ENCODE measurements around the gene POLR2B. TPM values are rescaled to one million over a fixed set of nuclear protein-coding genes. Genes with fewer than 3 reads are reported as not detected.

POLR2B gene
- total RNA-seq, 1 experiment from 2014 or later = 115 TPM

DNA sequence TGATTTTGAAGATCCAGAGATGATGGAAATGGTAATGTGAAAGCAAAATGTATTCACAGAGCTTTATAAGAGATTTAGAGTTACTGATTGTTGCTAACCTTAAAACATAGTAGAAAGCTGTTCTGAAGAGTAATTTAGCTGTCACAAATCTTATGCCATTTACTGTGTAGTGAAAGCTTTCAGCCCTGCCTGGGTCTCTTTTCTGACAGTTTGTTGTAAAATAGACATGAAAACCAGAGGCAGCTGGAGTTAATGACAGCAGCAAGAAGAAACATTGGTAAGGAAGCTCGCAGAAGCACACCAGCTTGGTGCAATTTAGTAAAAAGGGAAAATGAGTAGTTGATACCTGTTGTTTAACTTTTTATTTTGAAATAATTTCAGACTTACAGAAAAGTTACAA lies 21.1 kb downstream of the POLR2B start:
- Mint-ChIP-seq H3K36me3 (ENCODE audit: insufficient read depth, unreplicated experiment) (peaks cover 89% of the 10 kb centered on the region), H3K27me3 (ENCODE audit: insufficient read depth, unreplicated experiment) (no peaks in the 10 kb centered on the region), H3K4me1 (ENCODE audit: low read depth, unreplicated experiment) (no peaks in the 10 kb centered on the region), H3K9me3 (ENCODE audit: unreplicated experiment) (no peaks in the 10 kb centered on the region), H3K4me3 (ENCODE audit: unreplicated experiment) (no peak overlapping the region), H3K27ac (ENCODE audit: unreplicated experiment) (no peak overlapping the region)
- Histone ChIP-seq H3K9me3 (no peaks in the 10 kb centered on the region), H3K36me3 (ENCODE audit: control insufficient read depth, insufficient read depth, low read length) (peaks cover 1% of the 10 kb centered on the region; the same call in 1 of the 2 replicates), H3K4me3 (ENCODE audit: low read depth, low read length) (no peak overlapping the region), H3K27me3 (replicated peaks; ENCODE audit: control insufficient read depth, insufficient read depth, low read length) (no peaks in the 10 kb centered on the region), H3K4me1 (no peaks in the 10 kb centered on the region)
- DNase-seq = no peak
- intact Hi-C loops (cut with micrococcal nuclease; ENCODE audit: unreplicated experiment) = no loop called here
- TF ChIP-seq, protein P1, sequence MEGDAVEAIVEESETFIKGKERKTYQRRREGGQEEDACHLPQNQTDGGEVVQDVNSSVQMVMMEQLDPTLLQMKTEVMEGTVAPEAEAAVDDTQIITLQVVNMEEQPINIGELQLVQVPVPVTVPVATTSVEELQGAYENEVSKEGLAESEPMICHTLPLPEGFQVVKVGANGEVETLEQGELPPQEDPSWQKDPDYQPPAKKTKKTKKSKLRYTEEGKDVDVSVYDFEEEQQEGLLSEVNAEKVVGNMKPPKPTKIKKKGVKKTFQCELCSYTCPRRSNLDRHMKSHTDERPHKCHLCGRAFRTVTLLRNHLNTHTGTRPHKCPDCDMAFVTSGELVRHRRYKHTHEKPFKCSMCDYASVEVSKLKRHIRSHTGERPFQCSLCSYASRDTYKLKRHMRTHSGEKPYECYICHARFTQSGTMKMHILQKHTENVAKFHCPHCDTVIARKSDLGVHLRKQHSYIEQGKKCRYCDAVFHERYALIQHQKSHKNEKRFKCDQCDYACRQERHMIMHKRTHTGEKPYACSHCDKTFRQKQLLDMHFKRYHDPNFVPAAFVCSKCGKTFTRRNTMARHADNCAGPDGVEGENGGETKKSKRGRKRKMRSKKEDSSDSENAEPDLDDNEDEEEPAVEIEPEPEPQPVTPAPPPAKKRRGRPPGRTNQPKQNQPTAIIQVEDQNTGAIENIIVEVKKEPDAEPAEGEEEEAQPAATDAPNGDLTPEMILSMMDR (IDR thresholded peaks at IDR 0.05; ENCODE audit: insufficient read depth in 1 of 2, low read depth in 1 of 2, low read length in 1 of 2, severe bottlenecking in 1 of 2, unreplicated experiment in 1 of 2) = no peak
- BruUV-seq (replicated peaks) = no TSS peak
- CTCF ChIA-PET = no interaction called here
- POLR2A ChIA-PET = no interaction called here

DNA sequence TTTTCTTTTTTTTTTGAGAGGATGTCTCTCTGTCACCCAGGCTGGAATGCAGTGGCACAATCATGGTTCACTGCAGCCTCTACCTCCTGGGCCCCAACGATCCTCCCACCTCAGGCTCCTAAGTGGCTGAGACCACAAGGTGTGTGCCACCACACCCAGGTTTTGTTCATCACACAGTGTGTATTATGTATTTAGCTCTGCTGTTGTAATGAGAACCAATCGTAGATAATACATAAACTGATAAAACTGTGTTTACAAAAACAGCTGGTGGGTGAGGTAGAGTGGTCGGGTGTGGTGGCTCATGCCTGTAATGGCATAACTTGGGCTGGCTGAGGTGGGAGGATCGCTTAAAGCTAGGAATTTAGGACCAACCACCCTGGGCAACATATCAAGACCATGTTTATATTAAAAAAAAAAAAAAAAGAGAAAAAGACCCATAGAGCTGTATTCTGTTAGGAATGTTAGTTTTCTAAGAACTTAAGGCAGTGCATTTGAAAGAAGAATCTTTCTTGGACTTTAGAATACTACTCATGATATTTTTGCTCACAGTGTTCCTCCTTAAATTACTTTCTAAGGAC lies 34.9 kb downstream of the POLR2B start:
- intact Hi-C loops (cut with micrococcal nuclease; ENCODE audit: unreplicated experiment) = no loop called here
- CTCF ChIA-PET = no interaction called here
- no TSS peak for BruUV-seq (replicated peaks)
- Mint-ChIP-seq H3K27ac (ENCODE audit: unreplicated experiment) (no peak overlapping the region), H3K9me3 (ENCODE audit: unreplicated experiment) (no peaks in the 10 kb centered on the region), H3K36me3 (ENCODE audit: insufficient read depth, unreplicated experiment) (peaks cover 74% of the 10 kb centered on the region), H3K4me1 (ENCODE audit: low read depth, unreplicated experiment) (no peaks in the 10 kb centered on the region), H3K4me3 (ENCODE audit: unreplicated experiment) (no peak overlapping the region), H3K27me3 (ENCODE audit: insufficient read depth, unreplicated experiment) (no peaks in the 10 kb centered on the region)
- Histone ChIP-seq H3K36me3 (ENCODE audit: control insufficient read depth, insufficient read depth, low read length) (0 out of 2 replicates have a peak, but pooled peaks cover 1% of the 10 kb centered on the region), H3K4me1 (no peaks in the 10 kb centered on the region), H3K4me3 (ENCODE audit: low read depth, low read length) (no peak overlapping the region), H3K27me3 (replicated peaks; ENCODE audit: control insufficient read depth, insufficient read depth, low read length) (no peaks in the 10 kb centered on the region), H3K9me3 (no peaks in the 10 kb centered on the region)
- DNase-seq = no peak
- TF ChIP-seq, protein P1 (IDR thresholded peaks at IDR 0.05; ENCODE audit: insufficient read depth in 1 of 2, low read depth in 1 of 2, low read length in 1 of 2, severe bottlenecking in 1 of 2, unreplicated experiment in 1 of 2) = no peak
- POLR2A ChIA-PET = no interaction called here

- H3K27me3 Mint-ChIP-seq (ENCODE audit: insufficient read depth, unreplicated experiment) = no peaks in the 10 kb centered on the region
- Histone ChIP-seq H3K36me3 (ENCODE audit: control insufficient read depth, insufficient read depth, low read length) (no peaks in the 10 kb centered on the region), H3K27me3 (replicated peaks; ENCODE audit: control insufficient read depth, insufficient read depth, low read length) (no peaks in the 10 kb centered on the region), H3K4me1 (no peaks in the 10 kb centered on the region), H3K4me3 (ENCODE audit: low read depth, low read length) (no peak overlapping the region), H3K9me3 (no peaks in the 10 kb centered on the region)
- peaks cover 85% of the 10 kb centered on the region for H3K36me3 Mint-ChIP-seq (ENCODE audit: insufficient read depth, unreplicated experiment)
- no TSS peak for BruUV-seq (replicated peaks)
- intact Hi-C loops (cut with micrococcal nuclease; ENCODE audit: unreplicated experiment) = no loop called here
- no peak for DNase-seq
- H3K4me1 Mint-ChIP-seq (ENCODE audit: low read depth, unreplicated experiment) = no peaks in the 10 kb centered on the region
- no peak overlapping the region for H3K4me3 Mint-ChIP-seq (ENCODE audit: unreplicated experiment)
- ChIA-PET POLR2A (no interaction called here), CTCF (no interaction called here)
- TF ChIP-seq, protein P1 (IDR thresholded peaks at IDR 0.05; ENCODE audit: insufficient read depth in 1 of 2, low read depth in 1 of 2, low read length in 1 of 2, severe bottlenecking in 1 of 2, unreplicated experiment in 1 of 2) = no peak
- H3K27ac Mint-ChIP-seq (ENCODE audit: unreplicated experiment) = no peak overlapping the region
- H3K9me3 Mint-ChIP-seq (ENCODE audit: unreplicated experiment) = no peaks in the 10 kb centered on the region
Observed at GRCh38 chr4:57018980-57019379, 40.3 kb downstream of the POLR2B start.

Measured in Caco-2 (cell line).